Right lobe of liver (tissue), 4 donors: ENCODE data around the gene MUL1.

Experiments
- CTCF ChIP-seq, 4 donors: fragments of 200-600 bp in 3 of 4; fragments of 450-650 bp in 1 of 4; IDR thresholded peaks; one replicate each; pipeline versions ENCODE4 v1.5.1 to v1.8.0; 2016 to 2022; ENCODE audit warnings: antibody characterized with exemption in 4 of 4, mild to moderate bottlenecking in 2 of 4
- POLR2A ChIP-seq: fragments of 450-650 bp; IDR thresholded peaks from one replicate; pipeline ENCODE4 v1.6.1; 2017; ENCODE audit warnings: antibody characterized with exemption, mild to moderate bottlenecking
- donor health status: DM: no; HTN: no; CAD: no.
- donor health status: DM: no; HTN: no; CAD: no.
- donor health status: DM: no; HTN: yes; CAD: no.

- no peak for TF ChIP-seq CTCF (IDR thresholded peaks at IDR 0.05)
- TF ChIP-seq POLR2A = no peak
Measured at GRCh38 chr1:20492751-20493150, 15.2 kb downstream of the MUL1 start.
